Measurements from ENCODE around the gene DCUN1D3. TPM values are rescaled to one million over a fixed set of nuclear protein-coding genes. Genes with fewer than 3 reads are reported as not detected.

Gene DCUN1D3
- total RNA-seq, 1 donor from 2014 or later: 15.8 TPM

DNA sequence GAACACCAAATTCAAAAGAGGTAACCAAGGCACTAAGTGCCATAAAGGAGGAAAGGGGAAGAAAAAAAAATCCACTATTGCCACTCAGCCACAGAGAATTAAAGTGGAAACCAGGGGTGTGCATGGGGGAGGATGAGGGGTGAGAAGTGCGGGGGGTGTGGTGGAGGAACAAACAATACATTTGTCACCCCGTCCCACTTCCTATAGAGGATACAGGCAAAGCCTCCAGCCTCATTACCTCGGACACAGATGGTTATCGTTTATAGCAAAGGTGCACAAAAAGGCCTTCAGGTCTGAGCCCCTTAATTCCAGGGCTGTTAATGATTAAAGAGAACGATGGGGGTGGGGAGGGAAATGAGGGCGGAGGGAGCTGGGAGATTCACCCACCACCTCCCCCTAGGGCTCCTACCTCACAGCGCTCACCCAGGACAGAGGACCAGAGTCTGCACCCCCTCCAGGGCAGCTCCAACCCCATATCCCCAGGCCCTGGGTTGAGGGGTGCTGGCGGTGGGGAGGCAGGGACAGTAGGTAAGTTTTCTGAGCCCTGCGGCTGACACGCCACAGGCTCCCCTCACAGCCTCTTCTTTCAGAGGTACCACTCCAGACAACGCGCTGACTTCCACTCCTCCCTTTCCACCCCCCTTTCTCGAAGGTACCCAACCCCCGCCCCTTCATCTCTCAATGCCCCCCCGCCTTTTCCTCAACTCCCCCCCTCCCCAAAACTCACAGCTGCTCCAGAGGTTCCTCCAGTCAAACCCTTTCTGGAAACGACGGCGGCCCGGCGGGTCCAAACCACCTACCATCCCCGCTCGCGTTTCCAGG is 470 bp downstream of the DCUN1D3 start:
- DNase-seq (ENCODE audit: missing footprints): no peak
- intact Hi-C loops (cut with DNase I): loop anchor here (1.0 to 5.0 kb wide), 2 partner anchors 32 to 48 kb away; no protein-coding TSS in a partner anchor
- ATAC-seq: no peak

GRCh38 chr16:20899071-20899470 is 1.1 kb downstream of the DCUN1D3 start:
- intact Hi-C loops (cut with DNase I): no loop called here
- DNase-seq (ENCODE audit: missing footprints) (no peak), ATAC-seq (no peak)

DNA sequence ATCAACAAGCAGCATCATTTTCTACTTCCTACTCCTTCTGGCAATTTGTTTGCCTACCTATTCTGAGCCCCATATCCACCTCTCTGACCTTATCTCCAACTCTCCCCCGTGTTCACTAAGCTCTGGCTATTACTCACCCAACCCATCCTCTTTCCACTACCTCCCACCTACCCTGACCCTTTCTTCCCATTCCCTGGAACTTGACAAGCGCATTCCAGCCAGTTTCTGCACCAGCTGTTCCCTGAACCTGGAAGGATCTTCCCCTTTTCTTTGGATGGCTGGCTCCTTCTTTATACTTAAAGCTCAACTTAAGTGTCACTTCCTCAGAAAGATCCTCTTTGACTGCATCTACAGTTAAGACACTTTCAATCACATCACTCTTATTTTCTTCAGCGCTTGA is 2.2 kb downstream of the DCUN1D3 start:
- DNase-seq (ENCODE audit: missing footprints) (no peak), ATAC-seq (no peak)
- intact Hi-C loops (cut with DNase I): no loop called here

- DNase-seq (ENCODE audit: missing footprints): no peak
- intact Hi-C loops (cut with DNase I): no loop called here
- no peak for ATAC-seq
Observed at GRCh38 chr16:20897253-20897897, 2.8 kb downstream of the DCUN1D3 start.

GRCh38 chr16:20894388-20894787 is 5.8 kb downstream of the DCUN1D3 start:
- intact Hi-C loops (cut with DNase I): no loop called here
- DNase-seq (ENCODE audit: missing footprints) (no peak), ATAC-seq (no peak)

- intact Hi-C loops (cut with DNase I): no loop called here
- DNase-seq (ENCODE audit: missing footprints) (no peak), ATAC-seq (no peak)
Observed at GRCh38 chr16:20889625-20890275, 10.4 kb downstream of the DCUN1D3 start.

GRCh38 chr16:20887207-20887606 is 13.0 kb downstream of the DCUN1D3 start:
- intact Hi-C loops (cut with DNase I): no loop called here
- no peak for ATAC-seq

DNA sequence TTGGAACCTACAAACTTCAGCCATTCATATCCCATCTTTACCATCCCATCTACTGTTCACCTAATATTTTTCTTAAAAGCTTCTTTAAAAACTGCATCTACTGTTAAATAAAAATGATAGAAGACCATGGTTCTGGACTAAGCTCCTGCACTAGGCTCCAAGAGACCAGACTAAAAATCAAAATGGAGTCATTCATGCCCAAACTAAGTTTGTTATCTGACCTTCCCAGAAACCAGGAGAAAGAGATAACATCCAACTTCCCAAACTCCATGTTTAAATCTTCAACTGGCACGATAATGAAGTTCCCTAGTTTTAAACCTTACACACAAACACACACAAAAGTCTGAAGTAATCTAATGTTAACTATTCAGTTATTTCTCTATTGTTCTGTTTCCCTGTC is 13.8 kb downstream of the DCUN1D3 start:
- intact Hi-C loops (cut with DNase I): no loop called here
- DNase-seq (ENCODE audit: missing footprints) (no peak), ATAC-seq (no peak)

More at GRCh38 chr16:20887207-20887606, 13.0 kb downstream of the DCUN1D3 start:
- no peak for DNase-seq (ENCODE audit: missing footprints)

GRCh38 chr16:20884240-20884556 is 16.0 kb downstream of the DCUN1D3 start:
- intact Hi-C loops (cut with DNase I): no loop called here
- ATAC-seq (no peak), DNase-seq (ENCODE audit: missing footprints) (no peak)

GRCh38 chr16:20883554-20884239 is 16.5 kb downstream of the DCUN1D3 start:
- ATAC-seq: peak; percentile 42
- DNase-seq (ENCODE audit: missing footprints): no peak
- intact Hi-C loops (cut with DNase I): no loop called here

- ATAC-seq: no peak
Observed at GRCh38 chr16:20881503-20881878, 18.7 kb downstream of the DCUN1D3 start.

DNA sequence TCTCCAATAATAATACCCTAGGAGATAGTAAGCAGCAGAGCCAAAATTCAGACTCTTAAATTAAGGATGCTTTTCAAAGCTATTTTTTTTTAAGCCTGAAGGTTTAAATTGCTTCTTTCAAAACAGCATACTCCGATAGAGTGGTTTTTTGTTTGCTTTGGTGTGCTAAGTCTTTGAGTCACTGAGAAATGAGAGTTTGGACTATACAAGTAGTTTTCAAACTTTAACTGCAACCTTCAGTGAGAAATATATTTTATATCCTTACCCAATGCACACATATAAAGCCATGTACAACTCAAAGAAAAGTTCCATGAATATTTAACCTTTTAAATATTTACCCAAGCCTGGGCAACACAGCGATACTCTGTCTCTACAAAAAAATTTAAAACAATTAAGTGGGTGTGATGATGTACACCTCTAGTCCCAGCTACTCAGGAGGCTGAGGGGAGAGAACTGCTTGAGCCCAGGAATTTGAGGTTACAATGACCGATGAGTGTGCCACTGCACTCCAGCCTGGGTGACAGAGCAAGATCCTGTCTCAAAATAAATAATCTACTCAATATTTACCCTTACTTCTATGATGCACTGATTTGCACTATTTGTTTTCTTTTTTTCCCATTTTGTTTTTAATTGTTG is 19.2 kb downstream of the DCUN1D3 start:
- DNase-seq (ENCODE audit: missing footprints) (no peak), ATAC-seq (no peak)
- intact Hi-C loops (cut with DNase I): no loop called here

More at GRCh38 chr16:20881503-20881878, 18.7 kb downstream of the DCUN1D3 start:
- no peak for DNase-seq (ENCODE audit: missing footprints)
- intact Hi-C loops (cut with DNase I): no loop called here

DNA sequence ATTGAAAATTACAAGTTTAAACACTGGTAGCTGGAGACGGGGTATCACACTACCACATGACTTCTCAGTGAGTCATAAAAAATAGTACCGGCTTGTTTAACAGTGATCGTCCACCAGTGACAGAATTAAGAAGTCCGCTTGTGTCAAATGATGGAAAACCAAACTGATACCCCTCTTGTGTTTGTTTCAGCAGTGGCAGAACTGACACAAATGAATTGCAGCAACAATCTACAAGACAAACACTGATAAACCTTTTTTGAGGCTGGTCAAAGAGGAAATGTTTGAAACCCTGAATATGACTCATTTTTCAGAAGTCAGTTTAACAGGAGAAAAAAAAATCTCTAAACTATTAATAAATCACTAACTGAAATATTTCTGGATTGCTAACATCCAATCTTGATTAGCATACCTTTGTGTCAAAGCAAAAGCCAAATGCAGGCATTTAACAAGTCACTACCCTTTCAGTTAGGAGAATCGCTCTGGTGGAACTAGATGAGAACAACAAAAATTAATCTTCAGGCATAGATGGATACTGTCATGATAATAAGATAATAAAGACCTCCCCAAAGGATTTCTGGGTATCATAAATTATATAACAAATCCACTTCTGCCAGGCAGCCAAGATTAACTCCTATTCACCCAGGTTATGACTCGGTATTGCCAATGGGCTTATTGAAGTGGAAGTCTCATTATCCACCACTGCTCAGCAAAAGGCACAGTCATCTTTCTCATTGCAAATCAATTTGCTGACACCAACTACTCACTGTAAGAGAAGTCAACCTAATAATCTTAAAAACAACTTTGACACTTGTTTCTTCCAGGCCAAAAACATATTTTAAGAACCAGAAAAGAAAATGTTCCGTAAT is 20.8 kb downstream of the DCUN1D3 start:
- intact Hi-C loops (cut with DNase I): no loop called here
- no peak for DNase-seq (ENCODE audit: missing footprints)
- ATAC-seq: no peak

- intact Hi-C loops (cut with DNase I): no loop called here
- DNase-seq (ENCODE audit: missing footprints) (no peak), ATAC-seq (peak; percentile 93)
Observed at GRCh38 chr16:20878682-20879147, 21.4 kb downstream of the DCUN1D3 start.

DNA sequence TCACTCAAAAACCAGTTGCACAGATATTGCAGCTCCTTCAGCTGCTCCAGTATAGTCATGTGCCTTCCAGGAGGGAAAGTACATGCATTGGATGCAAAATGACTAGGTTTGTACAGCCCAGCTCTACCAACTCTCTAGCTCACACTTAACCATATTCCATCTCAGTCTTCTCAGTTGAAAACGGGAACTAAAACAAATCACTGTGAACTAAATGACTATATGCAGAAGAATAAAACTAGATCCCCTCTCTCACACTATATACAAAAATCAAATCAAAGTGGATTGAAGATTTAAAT is 24.9 kb downstream of the DCUN1D3 start:
- DNase-seq (ENCODE audit: missing footprints) (no peak), ATAC-seq (no peak)
- intact Hi-C loops (cut with DNase I): no loop called here

GRCh38 chr16:20874088-20874581 is 26.0 kb downstream of the DCUN1D3 start:
- intact Hi-C loops (cut with DNase I): no loop called here
- DNase-seq (ENCODE audit: missing footprints) (no peak), ATAC-seq (no peak)

DNA sequence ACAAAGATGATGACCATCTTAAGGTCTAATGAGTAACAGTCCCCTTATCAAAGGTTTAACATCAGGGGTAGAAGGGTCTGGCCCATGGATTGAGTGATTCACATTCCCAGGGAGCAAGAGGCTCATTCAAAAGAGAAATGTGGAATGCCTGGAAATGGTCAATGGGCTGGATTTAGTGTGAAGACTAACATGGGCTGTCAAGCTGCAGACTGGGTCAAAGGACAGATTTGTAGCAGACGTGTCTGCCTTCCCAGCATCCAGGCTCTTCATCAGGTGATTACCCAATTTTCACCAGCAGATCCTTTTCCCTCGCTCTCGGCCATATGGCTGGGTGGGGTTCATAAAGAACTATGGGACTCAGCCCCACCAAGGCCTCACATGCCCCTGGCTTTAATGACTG is 26.8 kb downstream of the DCUN1D3 start:
- intact Hi-C loops (cut with DNase I): no loop called here
- ATAC-seq (no peak), DNase-seq (ENCODE audit: missing footprints) (no peak)

All from Right ventricle myocardium inferior (tissue), 1 donor.